Activated CD8-positive, alpha-beta T cell treated with anti-CD3 and anti-CD28 coated beads, Interleukin-2, amount 10 ng/mL, durations not matched to agents 7 days and 5 days (primary cell): ENCODE data around the gene FNDC5. TPM values are rescaled to one million over a fixed set of nuclear protein-coding genes. Genes with fewer than 3 reads are reported as not detected.

Experiments
- ATAC-seq: fragments of 150-1000 bp; cut with Tn5 transposase; one replicate; pipeline ENCODE4 v1.10.0; 2021; ENCODE audit warnings: moderate library complexity
- CTCF ChIA-PET: fragments of 350-600 bp; sonication (Branson Sonifier 250); formaldehyde crosslinking; loops from one replicate; lab custom pipeline; 2021; ENCODE audit warnings: antibody characterized with exemption; lab: Charles Lee
- POLR2A ChIA-PET: fragments of 350-600 bp; sonication (Branson Sonifier 250); formaldehyde crosslinking; loops from one replicate; lab custom pipeline; 2021; ENCODE audit warnings: antibody characterized with exemption; lab: Charles Lee
- DNase-seq: peaks from one replicate; pipeline ENCODE4 v3.0.0-alpha.2; 2020
- H3K27ac Mint-ChIP-seq: one replicate; pipeline ENCODE4 v1.8.0; 2021; ENCODE audit warnings: mild to moderate bottlenecking, mixed read lengths
- H3K27me3 Mint-ChIP-seq: one replicate; pipeline ENCODE4 v1.8.0; 2021; ENCODE audit warnings: low read depth, mixed read lengths
- H3K36me3 Mint-ChIP-seq: one replicate; pipeline ENCODE4 v1.8.0; 2021; ENCODE audit warnings: low read depth, mixed read lengths
- H3K4me1 Mint-ChIP-seq: one replicate; pipeline ENCODE4 v1.8.0; 2021; ENCODE audit warnings: low read depth, mixed read lengths
- H3K4me3 Mint-ChIP-seq: one replicate; pipeline ENCODE4 v1.8.0; 2021; ENCODE audit warnings: mild to moderate bottlenecking, mixed read lengths
- H3K9me3 Mint-ChIP-seq: one replicate; pipeline ENCODE4 v1.8.0; 2022; ENCODE audit warnings: mixed read lengths; ENCODE audit not compliant: insufficient read depth
- total RNA-seq, 2 experiments: library from RNA; stranded (reverse); gene quantifications; one replicate each; pipeline ENCODE4 v1.2.3, GENCODE V29; 2021

FNDC5 gene
- total RNA-seq, 2 experiments from 2014 or later, result not detected

DNA sequence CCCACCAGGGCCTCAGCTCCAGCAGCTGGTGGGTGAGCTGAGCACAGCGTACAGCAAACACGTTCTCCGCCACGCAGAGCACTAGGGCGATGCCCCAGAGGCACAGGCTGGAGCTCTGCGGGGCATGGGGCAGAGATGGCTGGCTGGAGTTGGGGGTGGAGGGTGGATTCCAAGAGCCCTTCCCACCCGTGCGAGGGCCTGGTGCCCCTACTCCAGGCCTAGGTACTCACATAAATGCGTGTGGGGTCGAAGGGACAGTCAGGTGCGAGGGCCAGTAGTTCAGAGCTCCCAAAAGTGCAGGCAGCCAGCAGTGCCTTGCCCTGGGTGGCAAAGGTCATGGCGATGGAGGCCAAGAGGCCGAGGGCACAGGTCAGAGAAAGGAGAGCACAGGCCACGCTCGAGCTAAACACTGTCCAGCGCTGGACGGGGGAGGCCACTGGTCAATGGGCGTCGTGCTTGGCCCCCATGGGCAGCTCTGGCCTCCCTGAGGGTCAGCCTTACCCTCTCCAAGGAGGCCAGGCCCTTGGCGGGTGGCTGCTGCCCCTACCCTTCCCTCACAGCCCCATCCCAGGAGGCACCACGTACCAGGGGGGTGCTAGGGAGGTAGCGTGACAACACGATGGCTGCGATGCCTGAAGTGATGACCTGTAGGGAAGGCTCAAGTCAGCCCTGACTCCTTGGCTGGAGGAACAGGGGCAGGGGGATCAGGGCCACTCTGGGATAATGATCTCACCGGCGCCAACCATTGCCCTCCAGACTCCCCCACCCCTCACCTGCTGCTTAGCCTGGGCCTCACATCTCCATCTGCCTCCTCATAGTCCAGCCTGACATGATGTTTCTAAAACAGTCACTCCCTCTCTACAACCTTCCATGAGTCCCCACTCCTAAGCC lies 24.9 kb upstream of the FNDC5 start:
- Mint-ChIP-seq H3K27ac (no peak overlapping the region), H3K4me3 (no peak overlapping the region), H3K36me3 (no peaks in the 10 kb centered on the region), H3K4me1 (peaks cover 4% of the 10 kb centered on the region), H3K9me3 (no peaks in the 10 kb centered on the region), H3K27me3 (peaks cover 60% of the 10 kb centered on the region)
- CTCF ChIA-PET, result no interaction called here
- POLR2A ChIA-PET, result no interaction called here
- no peak for ATAC-seq
- no peak for DNase-seq

GRCh38 chr1:32894681-32895080 lies 24.0 kb upstream of the FNDC5 start:
- POLR2A ChIA-PET, result no interaction called here
- no peaks in the 10 kb centered on the region for H3K36me3 Mint-ChIP-seq
- no peaks in the 10 kb centered on the region for H3K9me3 Mint-ChIP-seq
- no peak for ATAC-seq
- CTCF ChIA-PET, result interaction anchor here (1.6 kb wide), 1 partner anchor 232 kb away, joined by 3 read pairs; no protein-coding TSS in a partner anchor
- peaks cover 4% of the 10 kb centered on the region for H3K4me1 Mint-ChIP-seq
- no peak overlapping the region for H3K4me3 Mint-ChIP-seq
- H3K27ac Mint-ChIP-seq, result no peak overlapping the region
- peaks cover 61% of the 10 kb centered on the region for H3K27me3 Mint-ChIP-seq
- DNase-seq, result no peak

DNA sequence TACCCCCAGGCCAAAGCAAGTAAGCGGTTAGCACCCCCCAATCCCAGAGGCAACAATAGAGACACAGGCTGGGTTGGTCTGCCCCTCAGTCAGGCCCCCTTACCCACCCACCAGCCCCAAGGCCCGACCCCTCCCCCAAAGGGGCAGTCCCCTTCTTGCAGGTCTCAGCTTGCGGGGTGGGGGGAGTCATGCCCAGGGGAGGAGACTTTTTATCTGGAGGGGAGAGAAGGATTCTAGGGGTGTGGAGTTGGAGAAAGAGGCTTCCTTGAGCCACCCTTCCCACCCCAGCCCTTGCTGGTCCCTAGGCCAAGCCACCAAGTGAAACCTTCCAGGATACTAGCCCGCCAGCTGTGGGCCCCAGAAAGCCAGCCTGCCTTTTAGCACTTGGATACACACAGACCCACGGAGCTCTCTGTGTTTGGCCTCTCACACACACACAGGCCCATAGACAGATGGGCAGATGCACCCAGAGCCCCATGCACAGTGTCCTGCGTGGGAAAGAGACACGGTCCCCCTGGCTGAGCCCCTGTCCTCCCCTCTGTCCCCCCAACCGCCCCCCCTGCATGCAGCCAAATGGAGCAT lies 23.4 kb upstream of the FNDC5 start:
- CTCF ChIA-PET, result interaction anchor here (1.6 to 3.8 kb wide), 2 partner anchors 19 to 233 kb away, joined by 3 to 33 read pairs; no protein-coding TSS in a partner anchor
- peaks cover 4% of the 10 kb centered on the region for H3K4me1 Mint-ChIP-seq
- no peak overlapping the region for H3K27ac Mint-ChIP-seq
- no peaks in the 10 kb centered on the region for H3K9me3 Mint-ChIP-seq
- DNase-seq, result no peak
- ATAC-seq, result no peak
- peaks cover 64% of the 10 kb centered on the region for H3K27me3 Mint-ChIP-seq
- H3K36me3 Mint-ChIP-seq, result no peaks in the 10 kb centered on the region
- POLR2A ChIA-PET, result interaction anchor here (0.6 kb wide), 1 partner anchor 101 kb away, joined by 3 read pairs; no protein-coding TSS in a partner anchor
- H3K4me3 Mint-ChIP-seq, result no peak overlapping the region

- Mint-ChIP-seq H3K4me1 (peaks cover 4% of the 10 kb centered on the region), H3K9me3 (no peaks in the 10 kb centered on the region), H3K36me3 (no peaks in the 10 kb centered on the region), H3K27ac (no peak overlapping the region), H3K4me3 (no peak overlapping the region), H3K27me3 (peaks cover 59% of the 10 kb centered on the region)
- DNase-seq (no peak), ATAC-seq (no peak)
- ChIA-PET CTCF (interaction anchor here (0.8 to 3.8 kb wide), 8 partner anchors 12 to 305 kb away, joined by 3 to 33 read pairs (median 5); no protein-coding TSS in a partner anchor), POLR2A (interaction anchor here (0.6 kb wide), 1 partner anchor 100 kb away, joined by 3 read pairs; no protein-coding TSS in a partner anchor)
Observed at GRCh38 chr1:32893198-32894018, 22.7 kb upstream of the FNDC5 start.

GRCh38 chr1:32892368-32893197 lies 21.9 kb upstream of the FNDC5 start:
- Mint-ChIP-seq H3K27me3 (peaks cover 66% of the 10 kb centered on the region), H3K9me3 (no peaks in the 10 kb centered on the region), H3K27ac (no peak overlapping the region), H3K36me3 (no peaks in the 10 kb centered on the region), H3K4me3 (no peak overlapping the region), H3K4me1 (peaks cover 4% of the 10 kb centered on the region)
- DNase-seq, result peak; percentile 49
- ChIA-PET POLR2A (interaction anchor here (0.5 to 0.6 kb wide), 2 partner anchors 56 to 305 kb away, joined by 3 read pairs; no protein-coding TSS in a partner anchor), CTCF (interaction anchor here (0.5 to 3.8 kb wide), 11 partner anchors 11 to 305 kb away, joined by 3 to 33 read pairs (median 3); no protein-coding TSS in a partner anchor)
- peak; percentile 78 for ATAC-seq

DNA sequence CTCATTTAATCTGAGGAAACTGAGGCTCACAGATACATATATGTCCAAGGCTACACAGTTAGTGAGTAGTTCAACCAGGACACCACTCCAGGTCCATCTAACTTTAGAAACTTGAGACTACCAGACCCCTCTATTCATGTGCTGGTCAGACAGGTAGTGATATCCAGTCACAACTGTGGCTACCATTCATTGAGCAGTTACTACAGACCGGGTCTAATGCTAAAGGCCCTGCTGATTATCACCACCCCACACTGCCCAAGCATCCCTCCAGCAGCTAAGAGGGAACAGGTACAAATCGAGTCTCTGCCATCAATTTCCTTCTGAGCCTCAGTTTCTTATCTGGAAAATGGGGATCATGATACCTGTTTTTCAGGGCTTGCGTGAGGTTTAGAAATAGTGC lies 20.9 kb upstream of the FNDC5 start:
- H3K9me3 Mint-ChIP-seq, result no peaks in the 10 kb centered on the region
- no peak overlapping the region for H3K27ac Mint-ChIP-seq
- H3K4me3 Mint-ChIP-seq, result no peak overlapping the region
- peaks cover 4% of the 10 kb centered on the region for H3K4me1 Mint-ChIP-seq
- CTCF ChIA-PET, result interaction anchor here (0.9 to 3.8 kb wide), 3 partner anchors 10 to 194 kb away, joined by 3 to 33 read pairs (median 8); no protein-coding TSS in a partner anchor
- DNase-seq (no peak), ATAC-seq (no peak)
- H3K36me3 Mint-ChIP-seq, result no peaks in the 10 kb centered on the region
- H3K27me3 Mint-ChIP-seq, result peaks cover 66% of the 10 kb centered on the region
- POLR2A ChIA-PET, result no interaction called here

GRCh38 chr1:32891241-32891570 lies 20.5 kb upstream of the FNDC5 start:
- no peaks in the 10 kb centered on the region for H3K9me3 Mint-ChIP-seq
- no peak overlapping the region for H3K27ac Mint-ChIP-seq
- CTCF ChIA-PET, result interaction anchor here (0.9 to 3.8 kb wide), 2 partner anchors 16 to 195 kb away, joined by 3 to 33 read pairs; no protein-coding TSS in a partner anchor
- H3K27me3 Mint-ChIP-seq, result peaks cover 63% of the 10 kb centered on the region
- POLR2A ChIA-PET, result no interaction called here
- peaks cover 4% of the 10 kb centered on the region for H3K4me1 Mint-ChIP-seq
- DNase-seq, result no peak
- ATAC-seq, result no peak
- H3K36me3 Mint-ChIP-seq, result no peaks in the 10 kb centered on the region
- H3K4me3 Mint-ChIP-seq, result no peak overlapping the region

- no peak for DNase-seq
- Mint-ChIP-seq H3K4me1 (peaks cover 4% of the 10 kb centered on the region), H3K9me3 (no peaks in the 10 kb centered on the region), H3K27ac (no peak overlapping the region), H3K36me3 (no peaks in the 10 kb centered on the region), H3K27me3 (peaks cover 63% of the 10 kb centered on the region), H3K4me3 (no peak overlapping the region)
- ATAC-seq, result no peak
- CTCF ChIA-PET, result interaction anchor here (0.9 to 3.8 kb wide), 3 partner anchors 9 to 195 kb away, joined by 3 to 33 read pairs (median 3); no protein-coding TSS in a partner anchor
- POLR2A ChIA-PET, result no interaction called here
Observed at GRCh38 chr1:32890516-32891240, 20.0 kb upstream of the FNDC5 start.

DNA sequence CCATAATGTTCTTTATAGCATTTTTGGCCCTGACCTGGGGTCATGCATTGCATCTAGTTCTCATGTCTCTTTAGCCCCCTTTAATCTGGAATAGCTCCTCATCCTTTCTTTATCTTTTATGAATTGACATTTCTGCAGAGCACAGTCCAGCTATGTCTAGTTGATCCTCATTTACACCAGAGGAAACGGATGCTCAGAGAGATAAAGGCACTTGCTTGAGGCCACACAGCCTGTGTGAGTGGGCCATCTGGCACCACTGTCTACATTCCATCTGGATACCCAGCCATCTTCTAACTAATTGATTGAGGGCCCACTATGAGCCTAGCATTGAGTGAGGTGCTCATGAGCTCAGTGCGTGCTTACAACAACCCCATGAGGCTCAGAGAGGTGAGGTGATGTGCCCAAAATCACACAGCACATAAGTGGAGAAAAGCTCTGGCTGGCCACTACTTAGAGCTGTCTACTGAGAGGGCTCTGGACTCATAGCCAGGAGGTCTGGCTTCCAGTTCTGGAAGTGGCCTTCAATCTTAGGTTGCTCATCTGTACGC lies 19.1 kb upstream of the FNDC5 start:
- DNase-seq (no peak), ATAC-seq (no peak)
- Mint-ChIP-seq H3K4me1 (peaks cover 7% of the 10 kb centered on the region), H3K9me3 (no peaks in the 10 kb centered on the region), H3K4me3 (no peak overlapping the region), H3K27ac (no peak overlapping the region), H3K27me3 (peaks cover 69% of the 10 kb centered on the region), H3K36me3 (no peaks in the 10 kb centered on the region)
- POLR2A ChIA-PET, result no interaction called here
- CTCF ChIA-PET, result interaction anchor here (1.0 to 1.3 kb wide), 2 partner anchors 10 to 177 kb away, joined by 3 read pairs; no protein-coding TSS in a partner anchor
